Measurements from ENCODE around the gene NECTIN4.
A peak's percentile ranks its signal among the peaks of the same experiment; 100 is the strongest.
"Not testable (repeated sequence)": the region's sequence is repeated elsewhere in the genome, so short reads cannot be mapped to it uniquely, and the experiment has no call there.

The NECTIN4 gene

GRCh38 chr1:161051219-161051618, 38.1 kb downstream of the NECTIN4 start:
- no peak for DNase-seq

DNA sequence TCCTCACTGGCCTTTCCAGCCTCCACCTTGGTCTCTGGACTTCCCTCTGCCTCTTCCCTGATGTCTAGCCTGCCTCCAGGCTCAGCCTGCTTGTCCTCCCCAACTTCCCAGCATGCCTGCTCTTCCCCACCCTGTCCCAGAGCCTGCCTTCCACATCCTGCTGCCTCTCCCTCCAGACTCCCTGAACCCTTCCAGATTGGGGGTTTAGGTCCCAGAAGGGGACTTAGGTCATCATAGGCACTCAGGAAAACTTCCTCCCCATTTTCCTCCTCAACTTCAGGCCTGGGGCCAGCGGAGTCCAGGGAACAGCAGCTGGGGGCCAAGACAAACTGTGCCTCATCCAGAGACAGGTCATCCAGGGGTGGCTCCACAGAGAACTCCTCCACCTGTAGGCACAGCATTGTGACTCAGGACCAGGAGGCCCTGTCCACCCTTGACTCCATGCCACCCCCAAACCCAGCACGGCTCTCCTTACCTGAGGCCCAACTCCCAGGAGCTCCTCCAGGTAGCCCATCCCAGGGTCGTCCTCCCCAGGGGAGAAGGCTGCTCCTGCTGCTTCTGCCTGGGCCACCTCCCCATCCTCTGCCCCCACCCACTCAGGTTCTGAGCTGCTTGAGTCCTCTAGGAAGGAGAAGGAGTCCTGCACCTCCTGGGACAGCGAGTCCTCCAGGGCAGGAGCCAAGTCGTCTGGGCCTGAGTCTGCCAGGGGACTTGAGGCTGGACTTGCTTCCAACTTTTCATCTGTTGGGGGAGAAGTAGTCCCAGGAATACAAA, 40.2 kb downstream of the NECTIN4 start:
- no peak for DNase-seq

- DNase-seq: no peak
Measured at GRCh38 chr1:161047436-161048420, 41.6 kb downstream of the NECTIN4 start.

DNA sequence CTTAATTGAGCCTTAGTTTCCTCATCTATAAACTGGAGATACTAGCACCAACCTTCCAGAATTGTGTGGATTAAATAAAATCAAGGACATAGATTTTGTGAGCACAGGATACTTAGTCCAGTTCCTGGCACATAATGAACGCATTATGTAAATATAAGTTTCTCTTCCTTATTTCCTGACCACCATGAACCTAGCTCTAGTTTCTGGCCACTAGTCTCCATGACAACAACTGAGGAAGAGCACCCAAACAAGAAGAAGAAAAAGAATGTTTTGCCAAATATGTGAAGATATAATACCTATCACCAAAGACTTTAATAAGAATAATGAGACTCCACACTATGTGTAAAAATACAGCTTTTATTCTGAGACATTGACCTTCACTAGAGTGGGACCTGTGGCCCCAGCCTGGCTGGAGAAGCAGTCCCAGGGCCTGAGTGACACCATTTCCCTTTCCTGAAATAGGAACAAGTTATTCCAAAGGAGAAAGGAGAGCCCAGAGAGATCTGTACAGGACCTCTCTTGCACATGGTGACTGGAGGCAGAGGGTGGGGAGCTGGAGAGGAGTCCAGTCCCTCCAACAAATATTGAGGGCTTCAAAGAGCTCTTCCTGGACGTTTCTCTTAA, 42.6 kb downstream of the NECTIN4 start:
- DNase-seq: peak; percentile 26 to 54

GRCh38 chr1:161045736-161046604, 43.4 kb downstream of the NECTIN4 start, which contains the start of gene USF1:
USF1 (minus strand) TSS chr1:161045977; CDS start chr1:161043275, 2,702 bp downstream.
- peak; percentile 88 to 93 for DNase-seq

DNA sequence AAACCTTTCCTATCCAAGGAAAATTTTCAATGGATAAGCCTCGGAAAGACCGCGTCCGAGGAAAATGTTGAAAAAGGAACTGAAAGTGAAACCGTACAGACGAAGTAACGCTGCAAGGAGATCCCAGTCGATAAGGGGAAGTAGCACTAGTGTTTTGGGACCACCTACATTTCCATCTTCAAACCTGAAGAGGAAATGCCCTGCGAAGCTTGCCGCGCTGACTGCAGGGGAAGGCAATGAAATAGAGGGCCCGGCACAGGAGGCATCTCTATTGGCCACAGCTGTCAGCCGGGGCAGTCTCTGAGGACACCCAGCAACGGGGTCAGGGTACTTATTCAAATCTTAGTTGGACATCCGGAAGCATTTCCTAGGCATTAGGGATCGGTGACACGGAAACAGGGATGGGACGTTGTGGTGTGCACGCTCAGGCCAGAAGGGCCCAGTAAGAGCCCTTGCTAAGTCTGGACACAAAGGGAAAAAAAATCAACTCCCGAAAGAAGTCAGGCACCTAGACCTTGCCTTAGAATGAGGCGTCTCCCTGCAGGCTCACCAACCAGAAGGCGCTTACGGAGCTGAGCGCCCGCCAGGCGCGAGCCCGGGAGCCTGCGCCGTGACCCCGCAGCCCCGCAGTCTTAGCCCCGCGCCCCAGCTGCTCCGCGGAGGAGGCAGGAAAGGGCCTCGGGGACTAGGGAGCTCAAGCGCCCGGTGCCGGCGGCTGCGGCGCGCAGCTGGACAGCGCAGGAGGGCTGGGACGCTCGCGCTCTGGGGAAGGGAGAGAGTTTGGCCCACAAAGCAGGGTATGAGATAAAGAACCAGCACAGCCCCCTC, 44.2 kb downstream of the NECTIN4 start:
- DNase-seq: peak; percentile 86 to 87

DNA sequence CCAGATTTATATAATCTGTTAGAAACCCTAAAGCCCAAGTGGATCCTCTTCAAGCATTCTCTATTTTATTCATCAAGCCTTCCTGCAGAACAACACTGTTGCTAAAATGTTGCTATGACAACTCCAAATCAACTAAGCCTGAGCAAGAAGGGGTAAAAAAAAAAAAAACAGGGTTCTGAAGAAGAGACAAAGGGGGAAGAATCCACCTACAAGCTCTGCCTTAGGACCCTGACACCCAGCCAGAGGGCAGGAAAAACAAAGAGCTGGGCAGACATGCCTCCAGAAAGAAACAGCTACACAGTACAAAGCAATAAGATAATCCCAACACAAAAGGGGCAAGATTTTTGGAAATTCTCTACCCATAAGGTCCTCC, 44.8 kb downstream of the NECTIN4 start:
- no peak for DNase-seq

DNA sequence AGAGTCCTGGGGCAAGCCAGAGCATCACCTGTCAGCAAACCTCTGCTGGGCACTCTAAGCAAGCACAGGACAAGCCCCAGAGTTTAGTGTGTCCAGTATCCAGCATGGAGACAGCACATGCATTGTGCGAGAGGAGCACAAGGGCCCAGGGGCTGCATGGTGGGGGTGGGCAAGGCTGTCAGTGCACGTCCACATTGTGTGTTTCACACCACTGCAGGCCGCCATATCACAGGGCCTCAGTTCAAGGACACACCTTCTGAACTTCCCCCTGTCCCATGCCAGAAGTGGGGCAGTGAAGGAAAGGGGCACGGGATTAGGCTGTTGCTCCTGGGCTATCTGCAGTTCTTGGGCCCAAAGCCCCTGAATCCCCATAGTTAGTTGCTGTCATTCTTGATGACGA, 49.8 kb downstream of the NECTIN4 start:
- DNase-seq: no peak

DNA sequence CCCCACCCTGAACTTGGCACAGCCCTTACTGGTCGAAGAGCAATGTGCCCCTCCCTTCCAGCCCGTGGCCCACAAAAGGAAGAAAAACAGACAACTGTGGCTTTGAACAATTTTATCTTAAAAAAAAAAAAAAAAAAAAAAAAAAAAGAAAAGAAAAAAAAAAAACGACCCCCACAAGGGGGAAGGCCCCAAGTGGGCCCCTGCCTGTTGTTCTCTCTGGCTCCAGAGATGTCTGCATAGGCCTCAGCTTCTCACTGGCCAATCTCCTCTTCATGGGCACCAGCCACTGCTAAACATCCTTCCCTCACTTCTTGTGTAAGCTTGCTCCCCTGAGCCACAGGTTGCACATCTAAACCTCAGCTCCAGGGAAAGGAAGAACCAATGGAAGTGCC, 50.2 kb downstream of the NECTIN4 start:
- DNase-seq: no peak

DNA sequence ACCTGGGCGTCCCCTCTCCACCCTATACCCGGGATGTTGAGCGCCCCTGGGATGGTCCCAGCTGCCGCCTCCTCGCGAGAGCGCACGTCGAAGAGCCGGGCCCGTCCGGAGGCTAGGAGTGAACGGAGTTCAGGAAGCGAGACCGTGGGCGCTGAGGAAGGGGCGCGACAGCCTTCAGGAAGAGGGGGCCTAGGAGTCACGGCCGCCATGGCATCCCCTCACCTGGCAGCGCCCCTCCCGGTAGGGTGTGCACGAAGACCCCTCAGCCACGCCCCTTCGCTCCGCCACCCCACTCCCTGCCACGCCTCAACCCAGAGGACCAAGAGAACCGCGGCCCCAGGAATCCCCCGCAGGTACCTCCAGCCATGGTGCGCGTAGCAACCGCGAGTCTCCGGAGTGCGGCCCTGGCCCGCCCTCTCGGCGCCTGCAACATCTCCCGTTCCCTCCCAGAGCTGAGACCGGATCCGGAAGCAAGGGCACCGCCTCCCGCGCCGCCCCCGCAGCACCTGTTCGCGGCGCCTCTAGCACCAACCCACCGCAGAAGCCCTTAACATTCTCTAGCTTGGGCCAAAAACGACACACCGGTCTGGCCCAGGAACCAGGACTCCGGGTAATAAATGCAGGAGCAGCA, 50.7 kb downstream of the NECTIN4 start, which contains the start of gene TSTD1:
TSTD1 (minus strand) TSS at position 442 of the 631 bp plus-strand sequence; CDS start at position 367, 75 bp downstream.
- DNase-seq: peak; percentile 16 to 28

DNA sequence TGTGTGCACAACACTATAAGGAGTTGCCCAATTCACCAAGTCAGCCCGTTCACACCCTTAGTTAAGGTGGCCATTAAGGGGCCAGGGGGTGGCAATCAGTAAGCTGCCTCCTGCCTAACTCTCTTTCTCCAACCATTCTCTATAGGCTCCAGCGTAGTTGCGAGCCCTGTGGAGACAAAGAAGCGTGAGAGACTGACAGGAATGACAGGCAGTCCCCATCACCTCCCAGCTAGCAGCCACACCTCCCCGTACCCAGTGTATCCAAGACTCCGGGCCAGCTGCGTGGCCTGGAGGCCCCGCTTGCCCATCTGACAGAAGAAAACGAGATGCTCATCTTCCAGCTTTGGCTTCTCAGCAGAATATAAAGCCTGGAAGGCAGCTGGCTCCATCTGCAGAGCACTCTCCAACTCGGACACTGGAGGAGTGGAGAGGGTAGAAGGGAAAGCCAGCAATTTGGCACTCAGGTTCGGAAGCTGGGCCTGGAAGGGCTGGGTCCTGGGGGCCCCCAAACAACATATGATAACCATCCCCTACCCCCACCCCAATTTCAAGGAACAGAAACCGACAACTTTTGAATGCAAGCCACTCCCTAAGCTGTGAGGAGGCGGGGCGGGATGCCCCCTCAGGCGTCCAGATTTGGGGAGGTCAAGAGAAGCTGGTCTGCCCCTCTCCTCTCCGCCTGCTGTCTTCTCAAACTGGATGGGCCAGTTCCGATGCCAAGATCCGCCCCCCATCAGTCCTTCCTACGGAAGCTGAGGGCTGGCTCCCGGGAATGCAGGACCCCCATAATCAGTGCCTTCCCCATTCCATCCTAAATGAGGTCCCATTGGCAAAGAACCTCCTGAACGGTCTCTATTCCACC, 51.5 kb downstream of the NECTIN4 start:
- no peak for DNase-seq

DNA sequence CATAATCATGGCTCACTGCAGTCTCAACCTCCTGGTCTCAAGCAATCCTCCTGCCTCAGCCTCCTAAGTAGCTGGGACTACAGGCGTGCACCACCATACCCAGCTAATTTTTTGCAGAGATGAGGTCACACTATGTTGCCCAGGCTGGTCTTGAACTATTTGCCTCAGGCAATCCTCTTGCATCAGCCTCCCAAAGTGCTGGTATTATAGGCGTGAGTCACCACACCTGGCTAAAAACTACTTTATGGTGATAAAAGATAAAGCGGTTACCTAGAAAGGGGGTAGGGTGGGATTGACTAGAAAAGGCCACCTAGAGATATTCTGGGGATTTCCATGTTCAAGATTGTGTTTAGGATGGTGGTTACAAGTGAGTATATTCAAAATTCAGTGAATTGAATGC, 55.6 kb downstream of the NECTIN4 start:
- no peak for DNase-seq

DNA sequence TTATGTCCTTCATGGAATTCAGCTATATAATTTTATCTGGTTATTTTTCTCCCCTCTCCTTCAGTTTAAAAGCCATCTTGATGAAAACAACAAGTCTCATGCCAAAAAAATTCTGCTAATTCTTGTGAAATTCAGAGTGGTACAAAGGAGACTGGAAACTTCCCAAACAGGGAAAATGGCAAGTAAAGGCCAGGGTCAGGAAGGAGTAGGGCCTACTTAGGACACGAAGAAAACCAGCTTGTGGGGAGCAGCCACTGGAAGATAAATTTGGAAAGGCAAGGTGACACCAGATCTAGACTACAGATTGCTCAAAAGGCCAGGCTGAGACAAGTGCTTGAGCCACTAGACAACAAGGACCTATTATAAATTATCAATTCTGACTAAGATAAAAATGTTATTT, 56.9 kb downstream of the NECTIN4 start:
- no peak for DNase-seq

GRCh38 chr1:161031874-161032273, 57.5 kb downstream of the NECTIN4 start:
- no peak for DNase-seq

DNA sequence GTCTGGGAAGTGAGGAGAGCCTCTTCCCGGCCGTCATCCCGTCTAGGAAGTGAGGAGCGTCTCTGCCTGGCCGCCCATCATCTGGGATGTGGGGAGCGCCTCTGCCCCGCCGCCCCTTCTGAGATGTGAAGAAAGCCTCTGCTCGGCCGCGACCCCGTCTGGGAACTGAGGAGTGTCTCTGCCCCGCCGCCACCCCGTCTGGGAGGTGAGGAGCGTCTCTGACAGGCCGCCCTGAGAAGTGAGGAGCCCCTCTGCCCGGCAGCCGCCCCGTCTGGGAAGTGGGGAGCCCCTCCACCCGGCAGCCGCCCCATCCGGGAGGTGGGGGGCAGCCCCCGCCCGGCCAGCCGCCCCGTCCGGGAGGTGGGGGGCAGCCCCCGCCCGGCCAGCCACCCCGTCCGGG, 59.9 kb downstream of the NECTIN4 start:
- DNase-seq: not testable (repeated sequence)

DNA sequence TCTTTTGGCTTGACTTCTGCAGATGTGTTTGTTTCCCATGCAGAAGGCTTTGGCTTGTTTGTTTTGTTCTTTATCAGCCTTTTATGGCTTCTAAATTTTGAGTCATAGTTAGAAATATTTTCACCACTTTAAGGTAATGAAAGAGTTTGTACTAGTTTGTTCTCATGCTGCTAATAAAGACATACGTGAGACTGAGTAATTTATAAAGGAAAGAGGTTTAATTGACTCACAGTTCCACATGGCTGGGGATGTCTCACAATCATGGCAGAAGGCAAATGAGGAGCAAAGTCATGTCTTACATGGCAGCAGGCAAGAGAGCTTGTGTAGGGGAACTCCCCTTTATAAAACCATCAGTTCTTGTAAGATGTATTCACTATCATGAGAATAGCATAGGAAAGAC, 62.4 kb downstream of the NECTIN4 start:
- not testable (repeated sequence) for DNase-seq

DNA sequence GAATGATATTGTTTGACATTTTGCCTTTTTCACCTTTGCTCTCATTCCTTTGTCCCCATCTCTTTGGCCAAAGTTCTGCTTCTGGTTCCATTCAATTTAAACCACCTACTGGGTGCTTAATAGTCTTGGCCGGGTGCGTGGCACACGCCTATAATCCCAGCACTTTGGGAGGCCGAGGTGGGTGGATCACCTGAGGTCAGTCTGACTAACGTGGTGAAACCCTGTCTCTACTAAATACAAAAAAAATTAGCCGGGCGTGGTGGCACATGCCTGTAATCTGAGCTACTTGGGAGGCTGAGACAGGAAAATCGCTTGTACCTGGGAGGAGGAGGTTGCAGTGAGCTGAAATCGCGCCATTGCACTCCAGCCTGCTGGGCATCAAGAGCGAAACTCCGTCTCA, 66.9 kb downstream of the NECTIN4 start:
- DNase-seq: not testable (repeated sequence)

DNA sequence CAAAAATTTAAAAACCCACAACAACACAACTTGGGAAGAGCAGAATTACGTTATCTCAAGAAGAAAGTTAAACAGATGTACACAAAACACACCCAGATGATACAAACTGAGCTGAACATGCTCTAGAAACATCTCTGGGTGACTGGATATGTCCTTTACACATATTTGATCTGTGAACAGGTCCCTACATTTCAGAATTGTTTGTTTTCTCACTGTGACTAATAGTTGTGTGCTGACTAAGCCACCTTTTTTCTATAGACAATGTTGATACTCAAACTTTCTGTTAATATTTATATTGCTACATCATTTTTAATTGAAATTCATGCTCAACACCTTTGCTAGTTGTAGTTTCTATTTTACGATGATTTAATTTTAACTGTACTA, 67.4 kb downstream of the NECTIN4 start:
- no peak for DNase-seq

GRCh38 chr1:161021165-161021969, 68.0 kb downstream of the NECTIN4 start:
- DNase-seq: peak; percentile 84
